Measurements from ENCODE around the gene ZIC4.

The ZIC4 gene

DNA sequence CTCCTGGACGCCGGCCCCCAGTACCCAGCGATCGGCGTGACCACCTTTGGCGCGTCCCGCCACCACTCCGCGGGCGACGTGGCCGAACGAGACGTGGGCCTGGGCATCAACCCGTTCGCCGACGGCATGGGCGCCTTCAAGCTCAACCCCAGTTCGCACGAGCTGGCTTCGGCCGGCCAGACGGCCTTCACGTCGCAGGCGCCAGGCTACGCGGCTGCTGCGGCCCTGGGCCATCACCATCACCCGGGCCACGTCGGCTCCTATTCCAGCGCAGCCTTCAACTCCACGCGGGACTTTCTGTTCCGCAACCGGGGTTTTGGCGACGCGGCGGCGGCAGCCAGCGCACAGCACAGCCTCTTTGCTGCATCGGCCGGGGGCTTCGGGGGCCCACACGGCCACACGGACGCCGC lies 3.8 kb upstream of the ZIC4 start:
- Histone ChIP-seq H3K9me3 (peaks cover 10% of the 10 kb centered on the region), H3K4me1 (ENCODE audit: control insufficient read depth in 1 of 2, insufficient read depth in 1 of 2, low read depth in 1 of 2, low read length in 1 of 2) (peaks cover 0 to 8% of the 10 kb centered on the region in 2 experiments), H3K27ac (no peak overlapping the region), H3K27me3 (peaks cover 100% of the 10 kb centered on the region), H3K4me3 (ENCODE audit: low read depth in 1 of 2, low read length in 1 of 2) (peak overlapping the region in 1 of 2 experiments; percentile 40), H3K36me3 (no peaks in the 10 kb centered on the region)
- no peak for TF ChIP-seq CTCF (IDR thresholded peaks at IDR 0.05)

DNA sequence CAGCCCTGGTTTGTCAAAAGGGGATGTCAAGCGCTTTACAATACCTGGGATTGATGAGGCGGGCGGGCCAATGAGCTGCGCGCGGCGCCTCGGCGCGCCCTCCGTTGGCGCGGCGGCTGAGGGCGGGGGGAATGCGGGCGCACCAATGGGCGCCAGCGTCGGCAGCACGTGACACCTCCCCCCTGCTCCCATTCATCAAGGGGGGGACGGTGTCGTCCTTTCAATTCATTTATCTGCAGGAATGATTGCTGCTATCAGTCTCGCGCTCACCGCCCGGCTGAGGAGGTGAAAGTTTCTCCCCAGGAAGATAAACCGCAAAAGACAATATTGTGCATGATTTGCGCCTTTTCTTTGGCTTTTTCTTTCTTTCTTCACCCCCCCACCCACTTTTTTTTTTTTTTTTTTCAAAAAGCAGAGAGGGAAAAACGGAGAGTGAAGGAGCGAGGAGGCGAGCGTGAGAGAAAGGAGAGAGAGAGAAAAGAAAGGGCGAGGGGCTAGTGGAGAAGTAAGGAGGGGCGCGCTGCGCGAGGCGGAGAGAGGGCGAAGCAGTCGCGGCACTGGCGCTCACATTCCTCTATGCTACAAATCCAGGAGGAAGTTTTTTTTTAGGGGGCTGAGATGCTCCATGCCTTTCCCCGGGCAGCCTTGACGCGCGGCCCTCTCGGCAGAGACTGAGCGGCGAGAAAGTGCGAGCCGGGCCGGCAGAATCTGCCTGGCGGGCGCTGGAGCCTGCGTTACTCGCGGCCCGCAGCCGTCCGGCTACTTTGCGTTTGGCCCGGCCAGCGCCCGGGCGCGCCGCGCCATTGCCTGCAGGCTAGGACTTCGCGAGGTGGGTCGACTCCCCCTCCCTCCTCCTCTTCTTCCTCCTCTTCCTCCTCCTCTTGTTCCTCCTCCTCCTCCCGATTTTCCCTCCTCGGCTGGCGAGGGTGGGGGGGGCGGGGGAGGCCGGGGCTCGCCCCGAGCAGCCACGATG lies 3.1 kb upstream of the ZIC4 start, which contains the start of gene ZIC1:
TSS of gene ZIC1 (plus strand) at position 223 of the 973 bp plus-strand sequence. CDS start at position 971, 748 bp downstream.
- peaks cover 10% of the 10 kb centered on the region for H3K9me3 ChIP-seq
- no peaks in the 10 kb centered on the region for H3K36me3 ChIP-seq
- H3K4me1 ChIP-seq (ENCODE audit: control insufficient read depth in 1 of 2, insufficient read depth in 1 of 2, low read depth in 1 of 2, low read length in 1 of 2) = peaks cover 0 to 8% of the 10 kb centered on the region in 2 experiments
- peak within 1 kb of the TSS in 1 of 2 experiments; percentile 40 for H3K4me3 ChIP-seq (ENCODE audit: low read depth in 1 of 2, low read length in 1 of 2)
- peaks cover 100% of the 10 kb centered on the region for H3K27me3 ChIP-seq
- no peak for TF ChIP-seq CTCF (IDR thresholded peaks at IDR 0.05)
- H3K27ac ChIP-seq = no peak within 1 kb of the TSS

GRCh38 chr3:147408188-147409100 lies 2.1 kb upstream of the ZIC4 start:
- no peak overlapping the region for H3K27ac ChIP-seq
- peaks cover 0 to 8% of the 10 kb centered on the region in 2 experiments for H3K4me1 ChIP-seq (ENCODE audit: control insufficient read depth in 1 of 2, insufficient read depth in 1 of 2, low read depth in 1 of 2, low read length in 1 of 2)
- H3K36me3 ChIP-seq = no peaks in the 10 kb centered on the region
- H3K4me3 ChIP-seq (ENCODE audit: low read depth in 1 of 2, low read length in 1 of 2) = no peak overlapping the region
- peaks cover 10% of the 10 kb centered on the region for H3K9me3 ChIP-seq
- TF ChIP-seq CTCF (IDR thresholded peaks at IDR 0.05) = no peak
- H3K27me3 ChIP-seq = peaks cover 100% of the 10 kb centered on the region

DNA sequence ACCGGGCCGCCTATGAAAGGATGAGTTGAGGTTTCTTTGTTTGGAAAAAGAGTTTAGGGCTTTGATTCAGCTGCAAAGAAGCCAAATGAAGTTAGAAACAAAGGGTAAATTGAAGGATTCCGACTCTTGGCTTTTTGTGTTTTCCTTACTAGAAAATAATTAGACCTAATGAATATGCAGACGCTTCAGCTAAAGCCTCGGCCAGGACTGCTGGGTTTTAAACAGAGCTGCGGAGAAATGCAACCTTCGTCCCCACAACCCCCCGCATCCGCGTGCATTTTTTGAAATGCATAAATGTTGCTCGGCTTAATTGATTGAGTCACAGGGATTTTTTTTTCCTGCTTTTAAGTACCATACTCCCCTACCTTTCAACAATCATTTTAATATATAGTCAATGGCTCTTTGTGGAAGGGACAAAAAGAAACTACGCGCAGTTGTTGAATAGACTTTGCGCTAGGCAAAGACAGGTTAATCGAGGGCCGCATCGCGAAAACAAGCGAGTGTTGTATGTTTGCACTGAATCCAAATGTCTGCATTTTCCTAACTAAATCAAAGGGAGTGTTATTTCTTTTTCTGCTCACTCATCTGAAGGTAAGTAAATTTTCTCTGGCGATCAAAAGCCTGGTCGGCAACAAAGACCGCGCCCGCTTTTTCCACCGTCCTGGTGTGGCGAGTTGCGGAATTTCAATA lies 1.3 kb upstream of the ZIC4 start:
- H3K36me3 ChIP-seq = no peaks in the 10 kb centered on the region
- peaks cover 100% of the 10 kb centered on the region for H3K27me3 ChIP-seq
- H3K27ac ChIP-seq = no peak overlapping the region
- H3K9me3 ChIP-seq = peaks cover 10% of the 10 kb centered on the region
- no peak overlapping the region for H3K4me3 ChIP-seq (ENCODE audit: low read depth in 1 of 2, low read length in 1 of 2)
- no peak for TF ChIP-seq CTCF (IDR thresholded peaks at IDR 0.05)
- H3K4me1 ChIP-seq (ENCODE audit: control insufficient read depth in 1 of 2, insufficient read depth in 1 of 2, low read depth in 1 of 2, low read length in 1 of 2) = peaks cover 0 to 8% of the 10 kb centered on the region in 2 experiments

DNA sequence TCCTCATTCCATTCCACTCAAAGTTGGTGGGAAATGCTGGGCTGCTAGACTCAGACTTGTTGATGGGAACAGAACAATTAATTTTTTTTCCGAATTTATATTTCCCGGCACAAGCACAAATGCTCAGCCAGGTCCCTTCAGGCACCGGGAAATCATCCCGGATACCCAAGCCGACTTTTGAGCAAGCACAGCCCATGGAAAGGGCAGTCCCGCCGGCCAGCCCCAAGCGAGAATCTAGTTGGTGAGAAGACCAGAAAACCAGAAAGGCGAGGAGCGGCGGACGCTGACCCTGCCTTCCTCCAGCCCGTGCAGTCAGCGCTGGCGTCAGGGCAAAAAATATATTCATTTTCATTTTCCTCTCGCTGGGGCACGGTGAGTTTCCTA lies 763 bp upstream of the ZIC4 start:
- Histone ChIP-seq H3K4me1 (ENCODE audit: control insufficient read depth in 1 of 2, insufficient read depth in 1 of 2, low read depth in 1 of 2, low read length in 1 of 2) (peaks cover 0 to 8% of the 10 kb centered on the region in 2 experiments), H3K9me3 (peaks cover 10% of the 10 kb centered on the region), H3K36me3 (no peaks in the 10 kb centered on the region), H3K27me3 (peaks cover 99% of the 10 kb centered on the region), H3K4me3 (ENCODE audit: low read depth in 1 of 2, low read length in 1 of 2) (no peak overlapping the region), H3K27ac (no peak overlapping the region)
- no peak for TF ChIP-seq CTCF (IDR thresholded peaks at IDR 0.05)
